Measurements from ENCODE around the gene MSH3.
"Not testable (repeated sequence)": the region's sequence is repeated elsewhere in the genome, so short reads cannot be mapped to it uniquely, and the experiment has no call there.

MSH3 gene

DNA sequence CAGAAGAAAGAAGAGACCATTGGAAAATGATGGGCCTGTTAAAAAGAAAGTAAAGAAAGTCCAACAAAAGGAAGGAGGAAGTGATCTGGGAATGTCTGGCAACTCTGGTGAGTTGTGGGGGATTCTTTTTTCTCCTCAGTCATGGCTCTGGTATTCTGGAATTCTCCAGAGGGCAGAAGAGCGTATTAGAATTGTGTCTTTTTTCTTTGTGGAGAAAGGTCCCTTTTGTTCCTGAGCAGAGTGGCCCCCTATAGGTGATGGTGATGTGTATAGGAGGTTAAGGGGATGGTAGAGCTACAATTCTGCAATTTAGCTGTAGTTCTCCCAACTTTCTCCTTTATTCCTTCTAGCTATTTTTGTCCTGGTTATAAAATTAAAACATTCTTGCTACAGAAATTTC, 2.0 kb downstream of the MSH3 start:
- DNase-seq (ENCODE audit: low read depth) = no peak

DNA sequence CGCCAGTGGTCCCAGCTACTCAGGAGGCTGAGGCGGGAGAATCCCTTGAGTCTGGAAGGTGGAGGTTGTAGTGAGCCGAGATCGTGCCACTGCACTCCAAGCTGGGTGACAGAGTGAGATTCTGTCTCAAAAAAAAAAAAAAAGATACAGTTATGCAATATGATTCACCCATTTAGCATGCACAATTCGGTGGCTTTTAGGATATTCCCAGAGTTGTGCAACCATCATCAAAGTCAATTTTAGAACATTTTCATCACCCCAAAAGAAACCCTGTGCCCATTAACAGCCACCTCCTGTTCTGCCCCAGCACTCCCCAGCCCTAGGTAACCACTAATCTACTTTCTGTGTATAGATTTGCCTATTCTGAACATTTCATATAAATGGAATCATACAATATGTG, 4.7 kb downstream of the MSH3 start:
- DNase-seq (ENCODE audit: low read depth) = no peak

DNA sequence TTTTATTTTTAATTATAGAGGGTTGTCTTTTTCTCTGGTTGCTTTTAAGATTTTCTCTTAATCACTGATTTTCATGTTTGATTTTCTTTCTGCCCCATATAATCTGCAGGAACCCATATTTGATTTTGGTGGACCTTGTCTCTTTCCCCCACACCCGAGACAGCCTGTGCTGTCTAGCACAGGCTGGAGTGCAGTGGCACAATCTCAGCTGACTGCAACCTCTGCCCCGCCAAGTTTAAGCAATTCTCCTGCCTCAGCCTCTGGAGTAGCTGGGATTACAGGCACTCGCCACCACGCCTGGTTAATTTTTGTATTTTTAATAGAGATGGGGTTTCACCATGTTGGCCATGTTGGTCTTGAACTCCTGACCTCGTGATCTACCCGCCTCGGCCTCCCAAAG, 6.2 kb downstream of the MSH3 start:
- not testable (repeated sequence) for DNase-seq (ENCODE audit: low read depth)

DNA sequence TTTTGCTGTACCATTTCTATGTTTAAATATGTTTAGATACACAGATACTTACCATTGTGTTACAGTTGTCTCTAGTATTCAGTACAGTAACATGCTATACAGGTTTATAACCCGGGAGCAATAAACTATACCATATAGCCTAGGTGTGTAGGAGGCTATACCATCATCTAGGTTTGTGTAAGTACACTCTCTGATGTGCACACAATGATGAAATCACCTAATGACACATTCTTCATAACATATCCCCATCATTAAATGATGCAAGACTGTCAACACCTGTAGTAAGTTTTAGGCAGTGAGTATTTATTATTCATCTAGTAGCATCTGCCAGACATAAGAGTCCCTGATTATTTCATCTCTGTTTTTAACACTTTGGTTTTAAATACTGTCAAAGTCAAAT, 7.7 kb downstream of the MSH3 start:
- no peak for DNase-seq (ENCODE audit: low read depth)

DNA sequence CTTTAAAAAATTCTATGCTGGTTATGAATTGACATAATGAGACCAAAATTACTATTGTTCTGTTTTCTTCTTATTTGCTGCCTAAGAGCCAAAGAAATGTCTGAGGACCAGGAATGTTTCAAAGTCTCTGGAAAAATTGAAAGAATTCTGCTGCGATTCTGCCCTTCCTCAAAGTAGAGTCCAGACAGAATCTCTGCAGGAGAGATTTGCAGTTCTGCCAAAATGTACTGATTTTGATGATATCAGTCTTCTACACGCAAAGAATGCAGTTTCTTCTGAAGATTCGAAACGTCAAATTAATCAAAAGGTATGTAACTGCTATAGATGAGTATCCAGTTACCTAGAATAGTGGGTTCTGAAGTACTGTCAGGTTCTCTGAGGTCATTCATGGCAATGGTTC, 10.6 kb downstream of the MSH3 start:
- no peak for DNase-seq (ENCODE audit: low read depth)

DNA sequence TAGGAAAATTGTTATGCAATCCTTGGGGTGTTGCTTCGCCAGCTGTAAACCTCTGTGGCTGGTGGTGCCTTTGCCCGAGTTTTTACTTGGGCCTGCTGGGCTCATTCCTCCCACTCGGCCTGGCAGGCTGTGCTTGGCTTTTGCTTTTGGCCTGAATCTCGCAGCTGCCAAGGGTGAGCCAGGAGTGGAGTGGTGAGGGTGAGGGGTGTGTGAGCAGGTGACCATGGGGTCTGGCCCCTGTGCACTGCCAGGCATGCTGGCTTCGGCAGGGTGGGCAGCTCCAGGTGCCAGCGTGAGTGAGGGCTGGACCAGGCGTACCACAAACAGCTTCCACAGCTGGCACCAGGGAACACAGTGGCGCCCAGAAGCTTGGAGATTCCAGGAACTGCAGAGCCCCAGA, 12.9 kb downstream of the MSH3 start:
- no peak for DNase-seq (ENCODE audit: low read depth)

DNA sequence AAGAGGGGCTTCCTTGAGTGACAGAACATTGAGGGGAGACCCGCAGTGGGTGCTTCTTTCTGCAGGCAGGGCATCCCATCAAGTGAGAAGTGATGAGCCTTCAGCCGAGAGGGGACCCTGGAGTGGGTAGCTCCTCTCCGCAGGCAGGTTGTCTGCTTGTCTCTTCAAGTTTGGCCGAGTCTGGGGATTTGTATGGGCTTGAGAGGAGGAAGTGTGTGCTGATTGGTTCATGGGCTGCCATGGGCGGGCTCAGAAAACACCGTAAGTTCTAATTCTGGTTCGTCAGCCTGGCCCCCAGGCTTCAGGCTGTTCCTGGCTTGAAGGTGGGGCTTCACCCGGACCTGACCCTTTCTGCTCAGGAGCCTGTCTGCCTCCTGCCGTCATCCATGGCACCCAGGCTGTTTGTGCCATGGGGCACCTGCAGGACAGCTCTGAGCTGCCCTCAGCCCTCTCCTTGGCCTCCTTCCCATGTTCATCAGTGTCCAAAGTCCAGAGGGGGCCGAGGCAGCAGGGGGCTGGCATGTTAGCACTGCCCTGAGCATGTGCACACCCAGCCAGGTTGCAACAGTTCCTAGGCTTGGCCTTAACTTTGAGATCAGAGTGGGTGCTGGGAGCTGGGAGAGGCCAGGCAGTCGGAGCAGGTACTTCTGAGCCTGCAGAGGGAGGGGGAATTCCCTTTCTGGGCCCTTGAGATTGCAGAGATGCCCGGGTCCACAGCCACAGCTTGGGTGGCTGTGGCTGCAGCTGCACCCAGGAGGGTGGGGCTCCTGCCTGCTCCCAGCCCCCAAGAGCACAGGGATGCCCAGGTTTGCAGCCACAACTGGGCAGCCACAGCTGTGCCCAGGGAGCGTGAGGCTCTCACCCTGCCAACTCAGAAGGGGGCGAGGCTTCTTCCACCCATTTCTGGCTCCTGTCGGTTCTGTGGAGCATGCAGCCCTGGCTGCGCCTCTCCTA, 13.8 kb downstream of the MSH3 start:
- DNase-seq (ENCODE audit: low read depth) = no peak

DNA sequence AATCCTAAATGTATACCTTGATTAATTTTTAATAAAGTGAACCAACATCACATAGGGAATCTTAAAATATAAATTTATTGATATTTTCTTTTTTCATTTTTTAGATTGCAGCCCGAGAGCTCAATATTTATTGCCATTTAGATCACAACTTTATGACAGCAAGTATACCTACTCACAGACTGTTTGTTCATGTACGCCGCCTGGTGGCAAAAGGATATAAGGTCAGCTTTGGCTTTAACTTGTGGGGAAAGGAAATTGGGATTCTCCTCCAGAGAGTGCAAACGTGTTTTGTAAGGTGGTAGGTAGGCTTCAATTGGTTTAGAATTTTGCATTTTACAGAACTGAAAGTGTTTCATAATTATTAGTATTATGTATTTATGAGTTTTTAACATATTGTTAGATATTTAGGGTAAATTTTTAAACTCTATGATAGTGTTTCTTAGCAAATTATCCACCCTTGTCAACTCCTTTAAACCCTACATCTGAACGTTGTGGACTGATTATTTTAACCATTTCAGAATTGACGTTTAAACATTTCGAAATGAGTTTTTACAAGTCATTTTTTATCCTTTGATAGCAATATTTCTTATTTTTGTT, 17.8 kb downstream of the MSH3 start:
- no peak for DNase-seq (ENCODE audit: low read depth)

DNA sequence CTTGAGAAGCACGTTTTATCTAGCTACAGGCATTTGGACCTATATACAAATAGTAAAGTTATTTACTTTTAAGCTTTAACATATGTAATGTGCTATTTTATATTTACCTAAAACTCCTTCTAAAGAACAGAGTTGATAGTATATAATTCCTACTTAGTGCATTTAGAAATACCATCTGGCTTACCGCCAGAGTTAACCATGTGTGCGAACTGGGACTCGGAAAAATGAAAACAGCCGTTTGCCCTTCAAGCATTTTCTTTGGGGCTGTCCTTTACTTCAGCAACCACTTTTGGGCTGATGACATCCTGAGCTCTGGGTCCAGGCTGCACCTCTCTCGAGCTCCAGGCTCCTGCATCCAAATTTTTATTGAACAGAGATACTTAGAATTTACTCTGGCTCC, 22.3 kb downstream of the MSH3 start:
- no peak for DNase-seq (ENCODE audit: low read depth)

DNA sequence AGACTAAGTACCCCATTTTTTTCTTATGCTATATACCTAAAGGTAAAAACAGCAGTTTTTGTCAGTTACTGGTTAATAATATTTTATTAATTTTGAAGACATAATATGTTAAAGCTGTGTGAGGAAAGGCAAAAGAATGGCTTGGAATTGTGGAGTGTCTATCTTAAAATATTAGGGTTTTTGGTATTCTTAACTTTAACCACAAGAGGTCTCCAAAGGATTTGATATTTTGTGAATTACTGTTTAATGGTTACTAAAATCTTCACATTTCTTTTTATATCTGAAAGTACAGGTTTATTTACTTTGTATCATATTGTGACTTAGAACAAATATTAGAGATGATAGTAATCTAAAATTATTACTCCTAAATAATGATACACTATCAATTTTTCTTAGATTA, 32.3 kb downstream of the MSH3 start:
- no peak for DNase-seq (ENCODE audit: low read depth)

DNA sequence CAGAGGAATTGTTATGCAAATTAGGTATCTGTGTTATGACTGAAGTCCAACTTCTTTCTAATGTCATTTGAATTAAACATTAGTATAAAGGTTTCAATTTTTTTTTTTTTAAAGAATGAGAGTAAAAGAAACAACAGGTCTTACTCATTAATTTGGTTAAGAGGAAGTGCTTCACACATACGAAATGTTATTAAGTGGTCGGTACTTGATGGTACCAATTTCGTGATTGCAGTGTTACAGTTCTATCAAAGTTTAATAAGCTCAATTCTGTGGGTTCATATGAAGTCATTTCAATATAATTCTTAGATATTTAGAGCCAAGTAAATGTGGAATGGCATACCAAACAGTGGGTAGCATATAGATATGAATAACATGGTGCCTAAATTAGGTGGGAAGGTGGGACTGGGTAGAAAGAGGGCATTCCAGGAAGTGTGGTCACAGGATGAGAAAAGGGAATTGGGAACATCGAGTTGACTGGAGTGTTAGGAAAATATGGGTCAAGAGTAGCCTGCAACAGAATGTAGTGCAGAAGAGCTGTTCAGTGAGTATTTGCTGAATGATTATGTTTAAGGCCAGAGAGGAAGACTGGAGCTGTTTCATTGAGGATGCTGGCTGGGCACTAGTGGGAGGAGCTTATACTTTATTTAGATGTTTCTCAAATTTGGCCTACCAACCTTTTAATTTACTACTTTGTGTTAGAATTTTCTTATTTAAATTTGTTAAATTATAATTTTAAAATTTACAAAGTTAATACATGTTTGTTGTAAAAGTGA, 34.4 kb downstream of the MSH3 start:
- no peak for DNase-seq (ENCODE audit: low read depth)

DNA sequence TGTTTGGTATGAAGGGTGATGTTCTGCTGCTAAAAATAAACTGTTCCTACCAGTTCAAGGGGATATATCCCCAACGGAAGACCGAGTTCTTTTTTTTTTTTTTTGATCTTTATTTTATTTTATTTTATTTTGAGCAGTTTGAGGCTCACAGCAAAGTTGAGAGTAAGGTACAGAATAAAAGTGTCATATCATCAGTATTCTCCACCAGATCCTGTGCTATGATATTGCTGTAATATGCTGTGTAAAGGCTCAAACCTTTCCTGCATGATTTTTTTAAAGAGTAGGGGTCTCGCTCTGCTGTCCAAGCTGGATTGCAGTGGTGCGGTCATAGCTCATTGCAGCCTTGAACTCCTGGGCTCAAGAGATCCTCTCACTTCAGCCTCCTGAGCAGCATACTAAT, 35.2 kb downstream of the MSH3 start:
- no peak for DNase-seq (ENCODE audit: low read depth)

DNA sequence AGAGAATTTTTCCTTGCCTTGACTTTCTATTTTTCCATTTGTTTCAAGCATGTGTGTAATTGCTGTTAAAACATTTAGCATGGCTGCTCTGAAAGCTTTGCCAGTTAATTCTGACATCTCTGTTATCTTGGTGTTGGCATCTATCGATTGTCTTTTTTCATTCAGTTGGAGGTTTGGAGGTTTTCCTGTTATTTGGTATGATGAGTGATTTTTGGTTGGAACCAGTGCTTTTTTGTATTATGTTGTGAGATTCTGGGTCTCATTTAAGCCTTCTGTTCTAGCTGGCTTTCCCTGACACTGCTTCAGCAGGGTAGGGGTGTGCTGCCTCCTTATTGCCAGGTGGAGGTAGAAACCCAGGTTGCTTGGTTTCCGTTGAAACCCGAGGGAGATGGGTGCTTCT, 41.2 kb downstream of the MSH3 start:
- no peak for DNase-seq (ENCODE audit: low read depth)

DNA sequence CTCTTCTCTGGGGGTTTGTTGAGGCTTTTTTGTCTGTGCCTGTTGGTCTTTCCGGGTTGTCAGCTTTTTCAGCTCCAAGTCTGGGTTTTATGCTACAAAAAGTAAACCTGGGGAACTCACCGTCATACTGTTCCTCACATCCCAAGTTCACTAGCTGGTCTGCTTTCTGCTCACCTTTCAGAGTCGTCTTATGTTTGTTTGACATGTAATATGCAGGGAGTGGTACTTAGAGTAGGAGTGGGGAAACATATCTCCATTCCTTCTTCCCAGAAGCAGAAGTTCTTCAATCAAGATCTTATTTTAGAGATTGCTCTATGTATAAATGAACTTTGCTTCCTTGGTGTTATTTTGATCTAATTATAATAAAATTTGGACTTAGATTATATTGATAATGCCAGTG, 42.0 kb downstream of the MSH3 start:
- no peak for DNase-seq (ENCODE audit: low read depth)

DNA sequence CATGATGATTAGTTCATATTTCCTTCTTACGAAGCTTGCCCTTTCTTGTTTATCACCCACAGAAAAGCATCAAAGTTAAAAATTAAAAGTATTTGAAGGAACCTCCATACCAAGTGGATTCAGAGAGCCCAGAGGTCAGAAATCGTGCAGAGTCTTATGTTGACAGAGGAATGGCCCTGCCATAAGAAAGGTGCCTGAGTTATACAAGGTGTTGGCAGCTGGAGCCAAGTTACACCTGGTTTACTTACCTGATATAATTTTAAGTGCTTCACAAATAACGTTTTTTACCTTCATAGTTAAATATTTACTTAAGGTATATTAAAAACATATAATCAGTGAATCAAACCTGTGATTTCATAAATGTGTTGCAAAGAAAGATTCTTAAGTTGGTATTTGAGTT, 42.6 kb downstream of the MSH3 start:
- no peak for DNase-seq (ENCODE audit: low read depth)

DNA sequence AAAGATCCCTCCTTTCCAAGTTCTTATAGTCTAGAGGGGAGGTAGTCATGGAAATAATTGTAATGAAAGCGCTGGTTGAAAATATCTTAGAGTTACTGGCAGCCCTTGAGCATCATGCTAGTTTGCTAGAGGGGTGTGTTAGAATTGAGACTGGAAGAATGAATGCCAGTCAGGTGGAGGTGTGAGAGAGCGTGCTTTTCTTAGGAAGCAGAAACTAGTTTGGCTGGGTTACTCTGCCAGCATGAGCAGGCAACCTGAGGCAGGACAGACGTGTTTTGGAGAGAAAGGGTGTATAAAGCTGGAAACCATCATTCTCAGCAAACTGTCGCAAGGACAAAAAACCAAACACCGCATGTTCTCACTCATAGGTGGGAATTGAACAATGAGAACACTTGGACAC, 43.9 kb downstream of the MSH3 start:
- no peak for DNase-seq (ENCODE audit: low read depth)

DNA sequence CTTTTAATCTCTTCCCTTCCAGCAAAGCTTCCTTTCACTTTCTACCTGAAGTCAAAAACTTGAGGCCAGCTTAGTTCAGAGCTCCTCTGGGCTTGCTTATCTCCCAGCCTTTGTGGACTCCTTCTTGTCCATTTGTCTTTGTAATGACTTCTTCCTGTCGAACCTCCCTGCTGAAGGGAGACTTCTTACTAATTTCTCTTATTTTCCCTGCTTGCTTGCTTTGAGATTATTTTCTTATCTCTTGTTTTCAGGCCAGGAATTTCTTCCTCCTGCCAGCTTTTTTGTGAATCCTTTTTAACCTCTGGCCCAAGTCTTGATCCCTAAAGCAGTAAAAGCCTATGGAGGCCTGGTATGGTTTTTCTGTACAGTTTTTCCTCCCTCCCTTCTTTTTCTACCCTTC, 47.1 kb downstream of the MSH3 start:
- DNase-seq (ENCODE audit: low read depth) = no peak

DNA sequence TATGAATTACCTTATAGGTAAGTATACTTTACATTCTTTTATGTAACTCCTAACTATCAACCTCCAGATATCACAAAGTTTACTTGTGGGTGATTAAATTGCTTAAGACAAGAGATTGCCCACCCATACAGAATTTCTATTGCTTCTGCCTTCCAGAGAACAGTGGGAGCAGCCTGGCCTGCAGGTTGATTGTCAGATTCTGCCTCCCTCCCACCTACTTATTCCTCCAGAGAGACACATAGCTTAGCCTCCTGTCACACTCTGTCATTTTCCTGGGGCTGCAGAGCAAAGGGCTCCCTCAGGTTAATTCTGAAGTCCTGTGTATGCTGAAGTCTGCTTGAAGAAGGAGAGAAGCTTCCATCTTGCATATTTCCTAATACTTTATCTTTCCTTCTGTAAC, 48.8 kb downstream of the MSH3 start:
- no peak for DNase-seq (ENCODE audit: low read depth)

DNA sequence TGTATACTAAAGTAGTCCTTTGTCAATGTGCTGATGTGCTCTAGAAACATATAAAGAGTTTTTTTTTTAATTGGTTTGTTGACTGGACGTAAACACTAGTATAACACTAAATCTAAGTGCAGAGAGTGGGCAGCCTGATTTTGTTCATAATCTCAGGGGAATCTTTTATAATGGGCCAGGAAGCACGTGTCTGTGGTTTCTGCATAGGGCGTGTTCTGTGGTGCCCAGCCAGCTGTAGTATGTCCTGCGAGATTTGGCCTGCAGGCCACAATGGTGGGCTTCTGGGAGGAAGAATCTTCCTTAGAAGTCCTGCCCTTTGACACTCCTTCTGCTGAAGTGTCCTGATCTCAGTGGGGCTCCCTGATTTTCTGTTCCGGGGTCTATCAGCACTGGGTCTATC, 49.3 kb downstream of the MSH3 start:
- no peak for DNase-seq (ENCODE audit: low read depth)

DNA sequence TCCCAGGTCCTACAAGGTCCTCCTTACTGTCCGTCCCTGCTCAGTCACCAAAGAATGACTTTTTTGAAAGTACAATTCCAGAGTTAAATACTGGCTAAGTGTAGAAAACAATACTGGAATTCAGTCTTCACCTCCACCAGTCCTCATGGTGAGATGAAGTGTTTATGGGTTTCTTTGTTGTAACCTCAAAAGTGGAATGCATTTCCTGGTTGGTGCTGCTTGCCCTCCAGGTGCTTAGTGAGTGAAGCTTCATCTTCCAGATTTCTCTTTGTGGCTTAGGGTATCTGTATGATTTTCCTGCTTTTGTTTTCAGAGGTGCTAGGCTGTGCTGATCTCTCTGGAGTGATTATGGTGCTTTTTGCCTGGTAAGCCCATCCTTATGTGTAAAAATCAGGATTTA, 49.8 kb downstream of the MSH3 start:
- DNase-seq (ENCODE audit: low read depth) = no peak

DNA sequence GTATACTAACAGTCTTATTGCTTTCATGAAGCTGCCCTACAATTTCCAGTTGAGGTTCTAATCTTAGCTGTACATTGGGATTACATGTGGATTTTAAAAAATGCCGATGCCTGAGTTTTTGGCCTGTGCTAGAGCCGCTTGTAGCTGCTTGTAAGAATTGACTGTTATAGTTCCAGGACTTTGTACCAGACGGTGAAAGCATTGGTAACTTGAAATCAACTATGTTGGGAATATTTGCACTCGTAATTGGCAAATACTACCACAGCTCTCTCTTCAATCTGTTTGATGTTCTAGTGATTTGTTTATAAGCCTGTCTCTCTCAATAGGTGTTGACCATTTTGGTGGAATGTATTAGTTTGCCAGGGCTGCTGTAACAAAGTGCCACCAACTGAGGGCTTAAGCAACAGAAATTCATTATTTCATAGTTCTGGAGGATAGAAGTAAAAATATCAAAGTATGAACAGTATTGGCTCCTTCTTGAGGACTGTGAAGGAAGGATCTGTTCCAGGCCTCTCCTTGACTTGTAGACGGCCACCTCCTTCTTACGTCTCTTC, 50.8 kb downstream of the MSH3 start:
- DNase-seq (ENCODE audit: low read depth) = no peak

DNA sequence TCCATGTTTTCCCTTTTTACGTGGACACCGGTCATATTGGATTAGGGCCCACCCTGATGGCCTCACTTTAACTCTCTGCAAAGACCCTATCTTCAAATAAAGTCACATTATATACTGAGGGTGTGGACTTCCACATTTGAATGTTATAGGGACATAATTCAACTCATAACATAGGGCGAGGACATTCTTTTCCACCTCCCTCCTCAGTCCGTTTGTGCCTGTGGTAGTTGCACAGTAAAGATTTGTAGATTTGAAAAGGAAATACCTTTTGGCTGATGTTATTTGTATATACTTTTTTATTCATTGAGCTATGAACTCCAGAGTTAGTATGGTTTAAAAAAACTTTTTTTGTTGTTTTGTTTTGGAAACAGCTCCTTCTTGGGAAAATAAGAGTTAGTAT, 51.3 kb downstream of the MSH3 start:
- no peak for DNase-seq (ENCODE audit: low read depth)
